DND-41 (cell line): ENCODE results near the gene RPL41.

Experiments used
- EZH2 ChIP-seq: IDR thresholded peaks from 3 replicates; pipeline ENCODE4 v1.6.1; 2012; ENCODE audit warnings: borderline replicate concordance, low read depth, mild to moderate bottlenecking, moderate library complexity, low read length, inconsistent platforms; ENCODE audit not compliant: severe bottlenecking
- TF ChIP-seq, protein P1 (sequence below): IDR thresholded peaks from 2 replicates; pipeline ENCODE4 v1.5.1; 2012; ENCODE audit warnings: borderline replicate concordance, low read length, moderate library complexity, mild to moderate bottlenecking; ENCODE audit not compliant: poor library complexity, severe bottlenecking; ENCODE audit errors: extremely low read depth

DNA sequence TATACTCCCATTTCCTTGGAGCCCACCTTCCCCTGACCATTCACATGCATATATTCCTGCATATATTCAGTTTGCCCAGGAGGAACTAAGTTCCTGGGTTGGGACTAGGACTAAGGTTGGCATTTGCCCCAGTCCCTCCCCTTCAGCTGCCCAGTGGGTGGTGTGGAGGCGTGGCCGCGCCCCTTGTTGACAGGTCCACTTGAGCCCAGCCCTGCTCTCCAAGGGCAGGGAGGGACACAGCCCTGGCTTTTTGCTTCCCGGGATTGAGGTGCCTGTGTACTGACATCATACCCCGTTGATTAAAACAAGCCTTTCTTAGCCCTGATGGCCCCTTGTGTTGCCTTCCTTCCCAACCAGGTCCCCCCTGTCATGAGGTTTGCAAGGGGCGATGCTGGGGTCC lies 29.2 kb upstream of the RPL41 start:
- TF ChIP-seq EZH2 = no peak
- TF ChIP-seq, protein P1, sequence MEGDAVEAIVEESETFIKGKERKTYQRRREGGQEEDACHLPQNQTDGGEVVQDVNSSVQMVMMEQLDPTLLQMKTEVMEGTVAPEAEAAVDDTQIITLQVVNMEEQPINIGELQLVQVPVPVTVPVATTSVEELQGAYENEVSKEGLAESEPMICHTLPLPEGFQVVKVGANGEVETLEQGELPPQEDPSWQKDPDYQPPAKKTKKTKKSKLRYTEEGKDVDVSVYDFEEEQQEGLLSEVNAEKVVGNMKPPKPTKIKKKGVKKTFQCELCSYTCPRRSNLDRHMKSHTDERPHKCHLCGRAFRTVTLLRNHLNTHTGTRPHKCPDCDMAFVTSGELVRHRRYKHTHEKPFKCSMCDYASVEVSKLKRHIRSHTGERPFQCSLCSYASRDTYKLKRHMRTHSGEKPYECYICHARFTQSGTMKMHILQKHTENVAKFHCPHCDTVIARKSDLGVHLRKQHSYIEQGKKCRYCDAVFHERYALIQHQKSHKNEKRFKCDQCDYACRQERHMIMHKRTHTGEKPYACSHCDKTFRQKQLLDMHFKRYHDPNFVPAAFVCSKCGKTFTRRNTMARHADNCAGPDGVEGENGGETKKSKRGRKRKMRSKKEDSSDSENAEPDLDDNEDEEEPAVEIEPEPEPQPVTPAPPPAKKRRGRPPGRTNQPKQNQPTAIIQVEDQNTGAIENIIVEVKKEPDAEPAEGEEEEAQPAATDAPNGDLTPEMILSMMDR = no peak
